HFFc6 (cell line): ENCODE data around the gene KCNC1. TPM values are rescaled to one million over a fixed set of nuclear protein-coding genes. Genes with fewer than 3 reads are reported as not detected.

Source experiments
- DNase-seq: peaks from one replicate; pipeline ENCODE4 v3.0.0-alpha.2; 2018
- H3K27ac Mint-ChIP-seq: 2 replicates; pipeline ENCODE4 v1.8.0; 2020; ENCODE audit warnings: mild to moderate bottlenecking, mixed read lengths
- H3K27me3 Mint-ChIP-seq: 2 replicates; pipeline ENCODE4 v1.8.0; 2021; ENCODE audit warnings: mild to moderate bottlenecking, moderate library complexity, mixed read lengths; ENCODE audit not compliant: insufficient read depth
- H3K36me3 Mint-ChIP-seq: 2 replicates; pipeline ENCODE4 v1.8.0; 2021; ENCODE audit warnings: low read depth, mixed read lengths
- H3K4me1 Mint-ChIP-seq: 2 replicates; pipeline ENCODE4 v1.8.0; 2020; ENCODE audit warnings: low read depth, mixed read lengths
- H3K4me3 Mint-ChIP-seq: 2 replicates; pipeline ENCODE4 v1.8.0; 2020; ENCODE audit warnings: mild to moderate bottlenecking, moderate library complexity, mixed read lengths
- H3K9me3 Mint-ChIP-seq: 2 replicates; pipeline ENCODE4 v1.8.0; 2020; ENCODE audit warnings: mild to moderate bottlenecking, mixed read lengths
- CTCF ChIP-seq: fragments of 200-600 bp; sonication (generic); IDR thresholded peaks from 2 replicates; pipeline ENCODE4 v1.5.0; 2021; ENCODE audit warnings: antibody characterized with exemption, mild to moderate bottlenecking
- total RNA-seq, 6 experiments: library from RNA; stranded (reverse); fragmentation: NEBNext Ultra II Directional; extraction: Animal tissue kit (Norgen Biotek cat#: 25700); gene quantifications; 2 replicates in 1 of 6; 3 replicates in 5 of 6; pipeline ENCODE4 v1.2.3, GENCODE V29; 2021

KCNC1 gene
- total RNA-seq, 6 experiments from 2014 or later: not detected

GRCh38 chr11:17771841-17772401 lies 37.3 kb downstream of the KCNC1 start:
- Mint-ChIP-seq H3K9me3 (no peaks in the 10 kb centered on the region), H3K4me3 (no peak overlapping the region), H3K36me3 (no peaks in the 10 kb centered on the region), H3K27me3 (peaks cover 11% of the 10 kb centered on the region), H3K27ac (no peak overlapping the region), H3K4me1 (no peaks in the 10 kb centered on the region)
- no peak for TF ChIP-seq CTCF
- no peak for DNase-seq

- Mint-ChIP-seq H3K36me3 (no peaks in the 10 kb centered on the region), H3K27ac (no peak overlapping the region), H3K9me3 (no peaks in the 10 kb centered on the region), H3K4me1 (no peaks in the 10 kb centered on the region), H3K4me3 (no peak overlapping the region), H3K27me3 (peaks cover 11% of the 10 kb centered on the region)
- TF ChIP-seq CTCF: no peak
- no peak for DNase-seq
Measured at GRCh38 chr11:17772704-17773600, 38.4 kb downstream of the KCNC1 start.

GRCh38 chr11:17773674-17774073 lies 39.1 kb downstream of the KCNC1 start:
- Mint-ChIP-seq H3K27me3 (peaks cover 14% of the 10 kb centered on the region), H3K36me3 (no peaks in the 10 kb centered on the region), H3K4me1 (no peaks in the 10 kb centered on the region), H3K9me3 (no peaks in the 10 kb centered on the region), H3K4me3 (no peak overlapping the region), H3K27ac (no peak overlapping the region)
- TF ChIP-seq CTCF: no peak
- DNase-seq: no peak

- Mint-ChIP-seq H3K9me3 (no peaks in the 10 kb centered on the region), H3K36me3 (no peaks in the 10 kb centered on the region), H3K27me3 (peaks cover 17% of the 10 kb centered on the region), H3K27ac (no peak overlapping the region), H3K4me1 (no peaks in the 10 kb centered on the region), H3K4me3 (no peak overlapping the region)
- no peak for TF ChIP-seq CTCF
- DNase-seq: no peak
Measured at GRCh38 chr11:17774232-17775034, 39.9 kb downstream of the KCNC1 start.

GRCh38 chr11:17775035-17775348 lies 40.4 kb downstream of the KCNC1 start:
- Mint-ChIP-seq H3K4me1 (no peaks in the 10 kb centered on the region), H3K27ac (no peak overlapping the region), H3K36me3 (no peaks in the 10 kb centered on the region), H3K9me3 (no peaks in the 10 kb centered on the region), H3K4me3 (no peak overlapping the region), H3K27me3 (peaks cover 22% of the 10 kb centered on the region)
- DNase-seq: no peak
- TF ChIP-seq CTCF: no peak
